ENCODE results near the gene SPATA13.

GRCh38 chr13:24263632-24264031 is 103.1 kb downstream of the SPATA13 start:
- TF ChIP-seq, protein P1, sequence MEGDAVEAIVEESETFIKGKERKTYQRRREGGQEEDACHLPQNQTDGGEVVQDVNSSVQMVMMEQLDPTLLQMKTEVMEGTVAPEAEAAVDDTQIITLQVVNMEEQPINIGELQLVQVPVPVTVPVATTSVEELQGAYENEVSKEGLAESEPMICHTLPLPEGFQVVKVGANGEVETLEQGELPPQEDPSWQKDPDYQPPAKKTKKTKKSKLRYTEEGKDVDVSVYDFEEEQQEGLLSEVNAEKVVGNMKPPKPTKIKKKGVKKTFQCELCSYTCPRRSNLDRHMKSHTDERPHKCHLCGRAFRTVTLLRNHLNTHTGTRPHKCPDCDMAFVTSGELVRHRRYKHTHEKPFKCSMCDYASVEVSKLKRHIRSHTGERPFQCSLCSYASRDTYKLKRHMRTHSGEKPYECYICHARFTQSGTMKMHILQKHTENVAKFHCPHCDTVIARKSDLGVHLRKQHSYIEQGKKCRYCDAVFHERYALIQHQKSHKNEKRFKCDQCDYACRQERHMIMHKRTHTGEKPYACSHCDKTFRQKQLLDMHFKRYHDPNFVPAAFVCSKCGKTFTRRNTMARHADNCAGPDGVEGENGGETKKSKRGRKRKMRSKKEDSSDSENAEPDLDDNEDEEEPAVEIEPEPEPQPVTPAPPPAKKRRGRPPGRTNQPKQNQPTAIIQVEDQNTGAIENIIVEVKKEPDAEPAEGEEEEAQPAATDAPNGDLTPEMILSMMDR (IDR thresholded peaks at IDR 0.05) = no peak
- no peak for TF ChIP-seq EZH2 (IDR thresholded peaks at IDR 0.05; ENCODE audit: borderline replicate concordance, insufficient read depth, low read depth, low read length, poor library complexity, severe bottlenecking)

All from B cell (primary cell).